Measurements from ENCODE around the gene LEFTY1.
"Not testable (repeated sequence)": the region's sequence is repeated elsewhere in the genome, so short reads cannot be mapped to it uniquely, and the experiment has no call there.

The LEFTY1 gene

DNA sequence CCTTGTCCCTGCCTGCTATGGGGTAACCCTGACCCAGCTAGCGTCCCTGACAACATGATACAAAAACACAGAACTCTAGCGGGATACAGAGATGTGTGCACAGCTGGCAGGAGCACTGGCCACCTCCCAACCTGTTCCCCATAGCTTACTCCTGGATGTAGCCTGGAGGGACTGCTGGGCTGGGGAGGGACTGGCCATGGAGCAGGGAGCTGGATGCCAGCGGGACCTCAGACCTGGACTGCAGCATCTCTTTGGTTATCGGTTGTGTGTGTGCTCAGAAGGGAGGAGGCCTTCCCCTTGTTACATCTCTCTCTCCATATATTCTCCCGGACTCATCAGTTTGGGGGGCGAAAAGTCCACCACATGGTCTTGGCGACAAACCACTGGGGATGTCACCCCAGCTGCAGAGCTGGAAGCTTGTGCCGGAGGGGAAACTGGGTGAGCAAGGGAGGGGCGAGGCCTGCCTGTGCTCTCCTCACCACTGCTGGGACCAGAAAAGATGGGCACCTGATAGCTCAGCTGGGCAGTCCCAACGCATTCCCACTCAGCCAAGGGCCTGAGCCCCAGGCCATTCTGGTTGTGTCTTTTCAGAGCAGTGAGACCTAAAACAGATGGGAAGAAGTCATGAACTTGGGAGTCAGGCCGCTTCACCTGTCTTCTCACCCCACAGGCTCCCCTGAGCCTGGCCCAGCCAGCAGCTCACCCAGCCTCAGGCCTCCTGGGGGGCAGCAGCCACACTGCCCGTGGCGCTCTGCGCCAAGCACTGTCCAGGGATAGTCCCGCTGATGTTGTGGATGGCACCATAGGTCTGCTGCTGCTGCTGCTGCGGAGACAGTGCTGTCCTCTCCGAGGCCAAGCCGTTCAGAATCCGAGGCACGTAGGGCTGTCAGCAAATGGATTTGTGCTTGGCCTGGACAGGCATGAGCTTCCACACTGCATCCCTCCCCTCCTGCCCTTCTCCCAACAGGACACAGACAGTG is 42.3 kb downstream of the LEFTY1 start:
- DNase-seq, result no peak

DNA sequence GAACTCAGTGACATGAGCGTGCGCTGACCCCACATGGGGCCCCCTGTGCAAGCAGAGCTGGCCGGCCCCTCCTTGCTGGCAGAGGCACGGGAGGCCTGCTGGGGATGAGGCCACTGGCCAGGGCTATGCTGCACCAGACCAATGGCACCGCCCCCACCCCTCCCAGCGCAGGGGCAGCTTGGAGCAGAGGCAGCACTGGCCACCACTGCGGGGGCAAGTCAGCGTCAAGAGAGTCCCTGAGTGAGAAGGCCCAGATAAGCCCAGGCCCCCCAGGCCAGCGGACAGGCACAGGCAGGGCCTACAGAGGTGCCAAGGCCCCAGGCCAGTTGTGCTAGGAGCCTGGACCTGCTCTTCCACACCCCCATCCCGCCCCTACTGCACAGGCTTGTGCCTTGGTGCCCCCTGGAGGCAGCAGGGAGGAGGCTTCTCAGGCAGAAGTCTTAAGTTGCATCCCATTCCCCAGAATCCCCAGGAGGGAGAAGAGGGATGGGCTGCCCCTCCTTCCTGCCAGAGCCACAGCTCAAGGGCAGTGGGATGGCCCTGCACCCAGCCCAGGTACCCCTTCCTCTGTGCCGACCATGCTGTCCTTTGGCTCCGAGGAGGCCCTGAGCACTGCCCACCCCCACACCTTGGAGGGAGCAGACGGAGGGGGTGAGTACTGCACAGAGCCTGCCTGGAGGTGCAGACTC is 43.2 kb downstream of the LEFTY1 start:
- DNase-seq, result peak; percentile 33 to 41

GRCh38 chr1:225845097-225845496 is 43.8 kb downstream of the LEFTY1 start:
- DNase-seq, result no peak

DNA sequence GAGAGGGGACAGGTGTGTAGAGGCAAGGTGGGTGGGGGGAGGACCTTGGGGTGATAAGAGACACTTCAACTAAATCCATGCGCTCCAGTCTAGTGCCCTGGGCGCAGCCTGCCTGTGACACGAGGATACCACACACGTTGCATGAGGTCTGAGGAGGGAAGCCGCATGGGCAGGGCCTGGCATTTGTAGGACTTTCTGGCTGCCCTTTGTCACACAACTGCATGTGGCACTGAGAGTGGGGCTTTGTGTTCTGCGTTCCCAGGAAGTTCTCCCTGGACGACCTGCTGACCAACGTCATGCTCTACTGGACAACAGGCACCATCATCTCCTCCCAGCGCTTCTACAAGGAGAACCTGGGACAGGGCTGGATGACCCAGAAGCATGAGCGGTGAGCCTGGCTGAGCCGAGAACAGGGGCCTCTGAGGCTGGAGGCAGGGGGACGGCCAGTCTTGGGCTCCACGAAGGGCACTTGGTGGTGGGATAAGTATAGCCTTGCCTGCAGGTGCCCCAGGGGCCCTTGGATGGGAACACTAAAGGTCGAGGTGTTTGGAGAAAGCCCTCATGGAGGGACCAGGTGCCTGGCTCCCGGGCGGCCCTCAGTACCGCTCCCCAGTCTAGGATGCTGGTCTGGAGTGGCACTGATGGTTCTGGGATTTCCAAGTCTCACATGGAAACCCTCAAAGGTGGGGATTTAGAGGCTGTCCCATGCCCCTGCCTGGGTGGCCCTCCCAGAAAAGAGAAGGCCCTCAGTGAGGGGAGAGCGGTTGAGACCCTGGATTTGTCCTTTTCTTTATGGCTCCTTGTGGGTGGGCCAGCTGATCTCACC is 44.5 kb downstream of the LEFTY1 start:
- DNase-seq, result no peak

DNA sequence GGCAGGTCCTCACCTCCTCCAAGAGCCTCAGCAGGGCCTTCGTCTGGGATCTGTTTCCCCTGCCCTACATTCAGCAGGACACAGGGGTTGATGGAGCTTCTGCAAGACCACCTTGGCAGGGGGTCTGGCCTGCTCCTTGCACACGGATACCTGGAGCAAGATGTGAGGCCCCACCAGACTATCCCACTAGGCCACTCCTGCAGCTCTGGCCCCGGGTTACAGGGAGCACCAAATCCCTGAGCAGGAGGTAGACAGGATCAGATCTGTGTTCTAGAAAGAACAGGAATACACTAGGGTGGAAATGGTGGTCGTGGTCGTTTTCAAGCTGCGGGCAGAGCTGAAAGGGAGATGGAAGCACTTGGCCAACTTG is 45.5 kb downstream of the LEFTY1 start:
- DNase-seq, result no peak

GRCh38 chr1:225842788-225843425 is 46.0 kb downstream of the LEFTY1 start:
- no peak for DNase-seq

- DNase-seq, result no peak
Measured at GRCh38 chr1:225842074-225842473, 46.9 kb downstream of the LEFTY1 start.

DNA sequence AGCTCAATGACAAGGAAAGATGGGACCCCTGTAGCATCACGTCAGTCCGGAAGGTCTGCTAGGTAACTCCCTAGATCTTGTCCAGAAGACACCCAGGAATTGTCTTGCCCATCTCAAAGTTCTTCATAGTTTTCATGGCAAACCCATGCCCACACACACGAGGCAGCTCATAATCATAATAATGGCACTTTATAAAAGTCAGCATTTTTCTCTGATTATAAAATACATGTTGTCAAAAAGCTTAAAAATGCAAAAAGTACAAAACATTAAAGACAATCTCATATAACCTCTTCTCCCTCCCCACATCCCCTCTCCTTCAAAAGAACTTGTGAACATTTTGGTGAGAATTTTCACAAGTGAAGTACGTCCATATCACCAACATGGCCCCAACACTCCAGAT is 48.2 kb downstream of the LEFTY1 start:
- no peak for DNase-seq

DNA sequence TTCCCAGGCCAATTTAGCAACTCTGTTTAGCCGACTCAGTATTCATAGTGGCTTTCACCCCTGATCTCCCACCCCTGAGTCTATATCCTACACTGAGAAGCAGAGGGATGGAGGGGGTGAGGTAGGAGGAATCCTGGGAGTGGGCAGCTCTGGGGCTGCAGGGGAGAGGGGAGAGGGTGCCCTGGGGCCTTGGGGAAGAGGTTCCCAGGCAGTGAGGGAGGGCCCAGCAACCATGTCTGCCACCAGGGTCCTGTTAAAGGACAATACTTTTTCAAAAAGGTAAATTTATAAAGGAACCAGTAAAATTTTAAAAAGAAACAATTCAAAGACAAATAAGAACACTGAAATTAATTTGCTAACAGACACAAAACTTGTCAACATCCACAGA is 48.7 kb downstream of the LEFTY1 start:
- no peak for DNase-seq

DNA sequence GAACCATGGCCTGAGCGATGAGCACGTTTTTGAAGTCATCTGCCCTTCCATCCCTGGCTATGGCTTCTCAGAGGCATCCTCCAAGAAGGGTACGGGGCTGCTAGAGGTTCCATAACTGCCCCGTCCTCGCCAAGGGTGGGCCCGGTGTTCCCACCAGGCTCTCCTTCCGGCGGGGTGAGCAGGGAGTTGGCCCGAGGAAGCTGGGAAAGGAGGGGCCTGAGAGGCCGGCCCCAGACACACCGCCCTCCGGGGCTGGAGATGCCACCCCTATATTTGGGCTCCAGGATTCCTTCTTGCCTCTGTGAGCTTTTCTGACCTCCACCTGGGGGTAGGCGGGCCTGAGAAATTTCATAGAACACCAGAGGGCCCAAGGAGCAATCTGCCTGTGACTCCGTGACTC is 50.2 kb downstream of the LEFTY1 start:
- no peak for DNase-seq

DNA sequence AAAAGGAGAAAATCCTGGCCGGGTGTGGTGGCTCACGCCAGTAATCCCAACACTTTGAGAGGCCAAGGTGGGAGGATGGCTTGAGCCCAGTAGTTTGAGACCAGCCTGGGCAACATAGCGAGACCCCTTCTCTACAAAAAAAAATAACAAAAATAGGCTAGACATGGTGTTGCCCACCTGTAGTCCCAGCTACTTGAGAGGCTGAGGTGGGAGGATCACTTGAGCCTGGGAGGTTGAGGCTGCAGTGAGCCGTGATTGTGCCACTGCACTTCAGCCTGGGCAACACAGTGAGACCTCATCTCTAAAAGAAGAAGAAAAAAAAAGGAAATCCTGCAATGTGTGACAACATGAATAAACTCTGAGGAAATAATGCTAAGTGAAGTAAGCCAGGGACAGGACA is 52.6 kb downstream of the LEFTY1 start:
- not testable (repeated sequence) for DNase-seq
